AG09309 (cell line): ENCODE data around the gene OR52N1.
A peak's percentile ranks its signal among the peaks of the same experiment; 100 is the strongest.

Experiments used
- DNase-seq: peaks from one replicate; pipeline ENCODE4 v3.0.0-alpha.2; 2010; ENCODE audit warnings: low read depth
- H3K4me3 ChIP-seq: 2 replicates; pipeline ENCODE4 v1.5.1; 2011; ENCODE audit warnings: mild to moderate bottlenecking, low read depth, low read length, moderate library complexity; ENCODE audit not compliant: control insufficient read depth
- TF ChIP-seq, protein P1 (sequence below): IDR thresholded peaks from 2 replicates; pipeline ENCODE4 v1.5.1; 2011; ENCODE audit warnings: mild to moderate bottlenecking, low read depth, low read length, inconsistent platforms; ENCODE audit not compliant: insufficient read depth, control insufficient read depth; ENCODE audit errors: missing control alignments

Gene OR52N1

GRCh38 chr11:5737670-5738392 is 53.2 kb downstream of the OR52N1 start:
- TF ChIP-seq, protein P1, sequence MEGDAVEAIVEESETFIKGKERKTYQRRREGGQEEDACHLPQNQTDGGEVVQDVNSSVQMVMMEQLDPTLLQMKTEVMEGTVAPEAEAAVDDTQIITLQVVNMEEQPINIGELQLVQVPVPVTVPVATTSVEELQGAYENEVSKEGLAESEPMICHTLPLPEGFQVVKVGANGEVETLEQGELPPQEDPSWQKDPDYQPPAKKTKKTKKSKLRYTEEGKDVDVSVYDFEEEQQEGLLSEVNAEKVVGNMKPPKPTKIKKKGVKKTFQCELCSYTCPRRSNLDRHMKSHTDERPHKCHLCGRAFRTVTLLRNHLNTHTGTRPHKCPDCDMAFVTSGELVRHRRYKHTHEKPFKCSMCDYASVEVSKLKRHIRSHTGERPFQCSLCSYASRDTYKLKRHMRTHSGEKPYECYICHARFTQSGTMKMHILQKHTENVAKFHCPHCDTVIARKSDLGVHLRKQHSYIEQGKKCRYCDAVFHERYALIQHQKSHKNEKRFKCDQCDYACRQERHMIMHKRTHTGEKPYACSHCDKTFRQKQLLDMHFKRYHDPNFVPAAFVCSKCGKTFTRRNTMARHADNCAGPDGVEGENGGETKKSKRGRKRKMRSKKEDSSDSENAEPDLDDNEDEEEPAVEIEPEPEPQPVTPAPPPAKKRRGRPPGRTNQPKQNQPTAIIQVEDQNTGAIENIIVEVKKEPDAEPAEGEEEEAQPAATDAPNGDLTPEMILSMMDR = no peak
- no peak for DNase-seq
- no peak overlapping the region for H3K4me3 ChIP-seq

GRCh38 chr11:5737091-5737490 is 54.0 kb downstream of the OR52N1 start:
- peak; percentile 3 for DNase-seq
- TF ChIP-seq, protein P1 = no peak

More at GRCh38 chr11:5737091-5737490, 54.0 kb downstream of the OR52N1 start:
- no peak overlapping the region for H3K4me3 ChIP-seq
